Spleen (tissue), 11 donors: ENCODE measurements around the gene FAM193A. TPM values are rescaled to one million over a fixed set of nuclear protein-coding genes. Genes with fewer than 3 reads are reported as not detected.
A peak's percentile ranks its signal among the peaks of the same experiment; 100 is the strongest.

Experiments
- DNase-seq: peaks from one replicate; pipeline ENCODE4 v3.0.0-alpha.2; 2020
- H3K27ac ChIP-seq, 8 donors: fragments of 200-600 bp; sonication (generic) in 7 of 8; 1 replicate in 4 of 8; 2 replicates in 4 of 8; pipeline versions ENCODE4 v1.5.0 to v1.8.0; 2016 to 2021; ENCODE audit warnings: inconsistent platforms in 4 of 8, mild to moderate bottlenecking in 4 of 8, moderate library complexity in 1 of 8
- H3K27me3 ChIP-seq, 7 donors: fragments of 200-600 bp; sonication (generic) in 6 of 7; replicated peaks in 1 of 7; 1 replicate in 4 of 7; 2 replicates in 3 of 7; pipeline versions ENCODE4 v1.5.0 to v1.8.0; 2016 to 2021; ENCODE audit warnings: inconsistent platforms in 3 of 7, mild to moderate bottlenecking in 1 of 7
- H3K36me3 ChIP-seq, 6 donors: fragments of 200-600 bp; sonication (generic) in 5 of 6; 1 replicate in 4 of 6; 2 replicates in 2 of 6; pipeline versions ENCODE4 v1.5.0 to v1.8.0; 2016 to 2021; ENCODE audit warnings: inconsistent platforms in 2 of 6
- H3K4me1 ChIP-seq, 6 donors: fragments of 200-600 bp; sonication (generic) in 5 of 6; 1 replicate in 3 of 6; 2 replicates in 3 of 6; pipeline versions ENCODE4 v1.5.0 to v1.8.0; 2016 to 2021; ENCODE audit warnings: inconsistent platforms in 3 of 6
- H3K4me3 ChIP-seq, 8 donors: fragments of 200-600 bp; sonication (generic) in 7 of 8; 1 replicate in 4 of 8; 2 replicates in 4 of 8; pipeline versions ENCODE4 v1.5.0 to v1.8.0; 2016 to 2021; ENCODE audit warnings: inconsistent platforms in 4 of 8, mild to moderate bottlenecking in 4 of 8, moderate library complexity in 2 of 8
- H3K9me3 ChIP-seq, 8 donors: fragments of 200-600 bp; sonication (generic) in 7 of 8; 1 replicate in 4 of 8; 2 replicates in 4 of 8; pipeline versions ENCODE4 v1.5.0 to v1.8.0; 2016 to 2021; ENCODE audit warnings: inconsistent platforms in 4 of 8
- POLR2A ChIP-seq, 3 donors: fragments of 450-650 bp; IDR thresholded peaks; one replicate each; pipeline ENCODE4 v1.5.1; 2017; ENCODE audit warnings: antibody characterized with exemption in 3 of 3, mild to moderate bottlenecking in 1 of 3
- POLR2AphosphoS5 ChIP-seq, 3 donors: sonication (generic); formaldehyde crosslinking; IDR thresholded peaks; one replicate each; pipeline ENCODE4 v1.5.1; 2017; ENCODE audit warnings: antibody characterized with exemption in 3 of 3
- WGBS, 5 donors: extraction: QIAGEN DNeasy Blood & Tissue Kit in 3 of 5; methylation state at CpG; one replicate each; pipeline versions ENCODE4 v1.1.5 to v1.1.7; 2013 to 2018; 5-methylcytosine and 5-hydroxymethylcytosine counted together
- intact Hi-C: fragments of 100-400 bp; cut with DNase I; formaldehyde crosslinking; loops from one replicate; pipeline ENCODE4 v1.15.0; 2023; ENCODE audit warnings: low total_unique reads
- polyA plus RNA-seq, 3 donors: library from polyadenylated mRNA; stranded (reverse); fragments of 200-250 nt; gene quantifications; one replicate each; pipeline ENCODE4 v1.2.1, GENCODE V29; 2013
- total RNA-seq, 7 donors: library from RNA; depleted of rRNA in 3 of 7; stranded (reverse); fragments of >200 nt in 3 of 7; fragmentation: NEBNext Ultra II Directional in 4 of 7; extraction: Animal tissue kit (Norgen Biotek cat#: 25700) in 4 of 7; gene quantifications; one replicate each; pipeline versions ENCODE4 v1.1.0 to v1.2.1, GENCODE V29; 2016 to 2021
- TF ChIP-seq, protein P1 (sequence below), 11 experiments: fragments of 200-600 bp in 7 of 11; fragments of 450-650 bp in 4 of 11; sonication (generic) in 4 of 11; IDR thresholded peaks in 8 of 11; conservative IDR thresholded peaks in 3 of 11; 1 replicate in 7 of 11; 2 replicates in 4 of 11; pipeline versions ENCODE4 v1.4.0 to v1.8.0; 2016 to 2021; ENCODE audit warnings: antibody characterized with exemption in 11 of 11, inconsistent platforms in 4 of 11, mild to moderate bottlenecking in 1 of 11
- donor health status: healthy with polysubstance abuse.
- donor health status: DM: no; HTN: no; CAD: no; lungs with moderate emphysema.
- donor health status: DM: no; HTN: no; CAD: no.
- donor health status: Bipolar disorder and iron deficiency.
- donor health status: healthy.
- donor health status: DM: no; HTN: no; CAD: no.
- donor health status: DM: yes; HTN: yes; CAD: no.

The FAM193A gene
- total and polyA plus RNA-seq, 10 donors: 6.2 to 37.7 (median 31.6) TPM

DNA sequence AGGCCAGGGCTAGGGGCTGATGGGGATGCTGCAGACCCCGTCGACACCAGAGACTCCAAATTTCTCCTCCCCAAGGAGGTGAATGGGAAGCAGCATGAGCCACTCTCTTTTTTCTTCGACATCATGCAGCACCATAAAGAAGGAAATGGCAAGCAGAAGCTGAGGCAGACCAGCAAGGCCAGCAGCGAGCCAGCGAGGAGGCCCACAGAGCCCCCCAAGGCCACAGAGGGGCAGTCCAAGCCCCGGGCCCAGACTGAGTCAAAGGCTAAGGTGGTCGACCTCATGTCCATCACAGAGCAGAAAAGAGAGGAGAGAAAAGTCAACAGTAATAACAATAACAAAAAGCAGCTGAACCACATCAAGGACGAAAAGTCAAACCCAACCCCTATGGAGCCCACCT, 163.6 kb downstream of the FAM193A start:
- Histone ChIP-seq H3K27me3 (no peaks in the 10 kb centered on the region), H3K9me3 (no peaks in the 10 kb centered on the region), H3K4me3 (no peak overlapping the region), H3K27ac (no peak overlapping the region), H3K4me1 (peaks cover 2 to 26% (median 20%) of the 10 kb centered on the region in 6 donors), H3K36me3 (peaks cover 0 to 100% (median 91%) of the 10 kb centered on the region in 6 donors)
- TF ChIP-seq POLR2A (IDR thresholded peaks at IDR 0.05) (no peak), POLR2AphosphoS5 (IDR thresholded peaks at IDR 0.05) (peak in 1 of 3 donors; percentile 25)
- TF ChIP-seq, protein P1, sequence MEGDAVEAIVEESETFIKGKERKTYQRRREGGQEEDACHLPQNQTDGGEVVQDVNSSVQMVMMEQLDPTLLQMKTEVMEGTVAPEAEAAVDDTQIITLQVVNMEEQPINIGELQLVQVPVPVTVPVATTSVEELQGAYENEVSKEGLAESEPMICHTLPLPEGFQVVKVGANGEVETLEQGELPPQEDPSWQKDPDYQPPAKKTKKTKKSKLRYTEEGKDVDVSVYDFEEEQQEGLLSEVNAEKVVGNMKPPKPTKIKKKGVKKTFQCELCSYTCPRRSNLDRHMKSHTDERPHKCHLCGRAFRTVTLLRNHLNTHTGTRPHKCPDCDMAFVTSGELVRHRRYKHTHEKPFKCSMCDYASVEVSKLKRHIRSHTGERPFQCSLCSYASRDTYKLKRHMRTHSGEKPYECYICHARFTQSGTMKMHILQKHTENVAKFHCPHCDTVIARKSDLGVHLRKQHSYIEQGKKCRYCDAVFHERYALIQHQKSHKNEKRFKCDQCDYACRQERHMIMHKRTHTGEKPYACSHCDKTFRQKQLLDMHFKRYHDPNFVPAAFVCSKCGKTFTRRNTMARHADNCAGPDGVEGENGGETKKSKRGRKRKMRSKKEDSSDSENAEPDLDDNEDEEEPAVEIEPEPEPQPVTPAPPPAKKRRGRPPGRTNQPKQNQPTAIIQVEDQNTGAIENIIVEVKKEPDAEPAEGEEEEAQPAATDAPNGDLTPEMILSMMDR (IDR thresholded peaks at IDR 0.05 in 8 of 11, conservative IDR thresholded peaks at IDR 0.05 in 3 of 11): no peak
- intact Hi-C loops: no loop called here
- WGBS, 5 donors: 92 to 99% (median 95%) methylated on average over 8 of the region's 8 CpGs
- no peak for DNase-seq

GRCh38 chr4:2702361-2702760, 165.9 kb downstream of the FAM193A start:
- no peak overlapping the region for H3K27ac ChIP-seq
- no peaks in the 10 kb centered on the region for H3K27me3 ChIP-seq
- intact Hi-C loops: no loop called here
- H3K36me3 ChIP-seq: peaks cover 0 to 100% (median 73%) of the 10 kb centered on the region in 6 donors
- H3K4me3 ChIP-seq: no peak overlapping the region
- DNase-seq: peak; percentile 24
- no peaks in the 10 kb centered on the region for H3K9me3 ChIP-seq
- WGBS, 5 donors: 94 to 97% (median 96%) methylated on average over 8 of the region's 8 CpGs
- H3K4me1 ChIP-seq: peaks cover 0 to 3% (median under 1%) of the 10 kb centered on the region in 6 donors
- TF ChIP-seq POLR2AphosphoS5 (IDR thresholded peaks at IDR 0.05): no peak
- TF ChIP-seq, protein P1 (IDR thresholded peaks at IDR 0.05 in 8 of 11, conservative IDR thresholded peaks at IDR 0.05 in 3 of 11): no peak
- TF ChIP-seq POLR2A (IDR thresholded peaks at IDR 0.05): no peak

GRCh38 chr4:2702770-2703169, 166.3 kb downstream of the FAM193A start:
- H3K4me3 ChIP-seq: no peak overlapping the region
- TF ChIP-seq POLR2A (IDR thresholded peaks at IDR 0.05): no peak
- TF ChIP-seq, protein P1 (IDR thresholded peaks at IDR 0.05 in 8 of 11, conservative IDR thresholded peaks at IDR 0.05 in 3 of 11): no peak
- TF ChIP-seq POLR2AphosphoS5 (IDR thresholded peaks at IDR 0.05): no peak
- no peak overlapping the region for H3K27ac ChIP-seq
- no peaks in the 10 kb centered on the region for H3K4me1 ChIP-seq
- intact Hi-C loops: no loop called here
- no peak for DNase-seq
- WGBS, 5 donors: 88 to 91% (median 89%) methylated on average over 7 of the region's 7 CpGs
- H3K9me3 ChIP-seq: no peaks in the 10 kb centered on the region
- H3K36me3 ChIP-seq: peaks cover 0 to 98% (median 69%) of the 10 kb centered on the region in 6 donors
- H3K27me3 ChIP-seq: no peaks in the 10 kb centered on the region

DNA sequence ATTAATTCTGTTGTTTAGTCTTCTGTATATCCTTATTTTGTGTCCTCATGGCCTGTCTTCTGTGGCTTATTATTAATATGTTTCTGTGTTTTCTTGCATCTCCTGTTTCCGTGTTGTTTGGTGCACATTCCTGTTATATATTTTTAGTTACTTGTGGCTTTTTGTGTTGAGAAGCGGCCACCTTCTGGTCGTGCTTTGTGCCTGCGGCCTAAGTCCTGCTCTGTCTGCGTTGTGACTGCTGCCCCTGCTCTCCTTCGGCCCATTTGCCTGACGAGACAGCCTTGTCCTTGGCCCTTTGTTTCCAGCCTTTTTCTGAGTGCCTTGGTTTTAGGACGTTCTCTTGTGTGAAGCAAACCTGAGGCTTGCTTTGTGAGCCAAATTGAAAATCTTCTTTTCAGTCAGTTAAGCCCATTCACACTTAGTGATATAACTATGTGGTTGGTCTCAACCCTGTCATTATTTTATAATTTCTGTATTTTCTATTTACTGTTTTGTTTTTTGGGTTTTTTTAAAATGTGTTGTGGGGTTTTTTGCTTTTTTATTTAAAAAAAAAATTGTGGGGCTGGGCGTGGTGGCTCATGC, 175.9 kb downstream of the FAM193A start:
- H3K9me3 ChIP-seq: no peaks in the 10 kb centered on the region
- no peaks in the 10 kb centered on the region for H3K27me3 ChIP-seq

More for the DNA sequence above, 175.9 kb downstream of the FAM193A start:
- TF ChIP-seq POLR2A (IDR thresholded peaks at IDR 0.05) (no peak), POLR2AphosphoS5 (IDR thresholded peaks at IDR 0.05) (no peak)
- TF ChIP-seq, protein P1 (IDR thresholded peaks at IDR 0.05 in 8 of 11, conservative IDR thresholded peaks at IDR 0.05 in 3 of 11): no peak
- H3K4me1 ChIP-seq: peaks cover 6 to 39% (median 23%) of the 10 kb centered on the region in 6 donors
- whole genome bisulfite sequencing, 5 donors: 58 to 80% (median 73%) methylated on average over 9 of the region's 9 CpGs
- DNase-seq: no peak
- H3K27ac ChIP-seq: no peak overlapping the region
- intact Hi-C loops: no loop called here
- H3K4me3 ChIP-seq: no peak overlapping the region
- peaks cover 0 to 73% (median 22%) of the 10 kb centered on the region in 6 donors for H3K36me3 ChIP-seq
